NCI-H524 treated with DMSO at 0.1 percent for 48 hours (cell line): ENCODE results near the gene ARHGEF5.
"Not testable (repeated sequence)": the region's sequence is repeated elsewhere in the genome, so short reads cannot be mapped to it uniquely, and the experiment has no call there.

Experiments
- DNase-seq: peaks from one replicate; lab custom pipeline; 2025; lab: John Stamatoyannopoulos, UW

Gene ARHGEF5

GRCh38 chr7:144384071-144384470 lies 28.9 kb downstream of the ARHGEF5 start:
- no peak for DNase-seq

- DNase-seq = no peak
Measured at GRCh38 chr7:144384555-144385245, 29.5 kb downstream of the ARHGEF5 start.

GRCh38 chr7:144386741-144387140 lies 31.5 kb downstream of the ARHGEF5 start:
- DNase-seq = no peak

- DNase-seq = no peak
Measured at GRCh38 chr7:144388950-144389349, 33.7 kb downstream of the ARHGEF5 start.

- no peak for DNase-seq
Measured at GRCh38 chr7:144390481-144390880, 35.3 kb downstream of the ARHGEF5 start.

- DNase-seq = no peak
Measured at GRCh38 chr7:144391014-144391413, 35.8 kb downstream of the ARHGEF5 start.

- no peak for DNase-seq
Measured at GRCh38 chr7:144391823-144392255, 36.6 kb downstream of the ARHGEF5 start.

- DNase-seq = no peak
Measured at GRCh38 chr7:144397086-144397485, 41.9 kb downstream of the ARHGEF5 start.

GRCh38 chr7:144398291-144398690 lies 43.1 kb downstream of the ARHGEF5 start:
- no peak for DNase-seq

GRCh38 chr7:144398911-144399310 lies 43.7 kb downstream of the ARHGEF5 start:
- DNase-seq = no peak

GRCh38 chr7:144399946-144400345 lies 44.7 kb downstream of the ARHGEF5 start:
- DNase-seq = no peak

GRCh38 chr7:144401490-144401889 lies 46.3 kb downstream of the ARHGEF5 start:
- DNase-seq = no peak

- no peak for DNase-seq
Measured at GRCh38 chr7:144403102-144403501, 47.9 kb downstream of the ARHGEF5 start.

GRCh38 chr7:144403649-144404061 lies 48.5 kb downstream of the ARHGEF5 start, which contains the start of gene NOBOX:
Gene NOBOX (minus strand): TSS chr7:144403693.
- DNase-seq = no peak

GRCh38 chr7:144404946-144405345 lies 49.7 kb downstream of the ARHGEF5 start:
- DNase-seq = no peak

GRCh38 chr7:144407266-144407931 lies 52.2 kb downstream of the ARHGEF5 start:
- no peak for DNase-seq

- no peak for DNase-seq
Measured at GRCh38 chr7:144408121-144408520, 52.9 kb downstream of the ARHGEF5 start.

- no peak for DNase-seq
Measured at GRCh38 chr7:144410441-144410840, 55.2 kb downstream of the ARHGEF5 start.

- DNase-seq = no peak
Measured at GRCh38 chr7:144414815-144415214, 59.6 kb downstream of the ARHGEF5 start.

- no peak for DNase-seq
Measured at GRCh38 chr7:144415858-144416257, 60.7 kb downstream of the ARHGEF5 start.

- DNase-seq = no peak
Measured at GRCh38 chr7:144416341-144416740, 61.1 kb downstream of the ARHGEF5 start.

GRCh38 chr7:144418931-144419330 lies 63.7 kb downstream of the ARHGEF5 start:
- not testable (repeated sequence) for DNase-seq

- not testable (repeated sequence) for DNase-seq
Measured at GRCh38 chr7:144427539-144427938, 72.3 kb downstream of the ARHGEF5 start.

GRCh38 chr7:144428431-144428830 lies 73.2 kb downstream of the ARHGEF5 start:
- no peak for DNase-seq
